ENCODE results near the gene ADAMTS12.
"Not testable (repeated sequence)": the region's sequence is repeated elsewhere in the genome, so short reads cannot be mapped to it uniquely, and the experiment has no call there.

Gene ADAMTS12

DNA sequence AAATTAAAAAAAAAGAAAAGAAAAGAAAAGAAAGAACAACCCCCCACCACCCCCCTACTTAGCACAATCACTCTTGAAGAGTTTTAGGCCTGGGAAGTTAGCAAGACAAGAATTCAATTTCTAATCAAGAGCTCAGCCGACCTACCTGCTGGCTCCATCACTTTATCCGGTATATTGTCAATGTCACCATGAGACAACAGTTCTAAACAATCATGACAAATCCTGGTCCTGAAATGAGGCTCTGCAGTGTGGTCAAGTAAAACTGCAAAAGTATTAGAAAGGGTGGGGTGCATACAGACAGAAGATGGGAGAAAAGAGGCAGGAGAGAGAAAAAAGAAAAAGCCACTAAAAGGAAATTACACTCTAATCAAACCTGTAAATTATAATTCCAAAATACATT lies 287.3 kb downstream of the ADAMTS12 start:
- DNase-seq (ENCODE audit: low spot score): no peak

DNA sequence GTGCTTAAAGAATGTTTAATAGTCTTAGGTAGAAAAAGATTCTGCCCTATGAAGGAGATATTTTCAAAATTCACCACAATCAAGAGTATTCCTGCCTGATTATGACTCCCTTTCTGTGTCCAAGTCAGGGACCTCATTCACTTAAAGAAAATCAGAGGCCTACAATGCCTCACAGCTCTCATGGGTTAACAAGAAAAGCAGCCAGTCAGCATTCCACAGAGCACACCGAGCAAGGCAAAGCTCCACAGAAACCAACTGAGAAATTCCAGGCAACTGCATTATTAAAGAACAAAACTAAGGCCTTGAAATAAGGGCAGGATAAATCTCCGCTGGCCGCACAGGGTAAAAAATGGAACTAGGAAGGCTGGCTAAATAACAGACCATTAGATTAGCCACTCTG lies 289.9 kb downstream of the ADAMTS12 start:
- no peak for DNase-seq (ENCODE audit: low spot score)

DNA sequence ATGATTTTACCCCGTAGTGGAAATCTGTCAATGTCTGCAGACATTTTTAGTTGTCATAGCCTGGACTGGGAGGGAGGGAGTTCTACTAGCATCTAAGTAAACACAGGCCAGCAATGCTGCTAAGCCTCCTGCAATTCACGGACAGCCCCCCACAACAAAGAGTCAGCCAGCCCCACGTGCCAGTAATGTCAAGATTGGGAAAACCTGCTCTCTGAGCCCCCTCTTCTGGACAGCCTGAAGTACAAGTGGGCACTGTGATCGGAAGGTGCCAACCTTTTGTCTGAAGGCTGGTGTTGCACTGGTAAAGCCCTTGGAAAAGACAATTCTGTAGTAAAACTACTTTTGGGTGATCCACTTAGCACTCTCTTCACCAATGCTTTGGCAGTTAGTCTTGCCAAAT lies 296.5 kb downstream of the ADAMTS12 start:
- DNase-seq (ENCODE audit: low spot score): peak; percentile 13

DNA sequence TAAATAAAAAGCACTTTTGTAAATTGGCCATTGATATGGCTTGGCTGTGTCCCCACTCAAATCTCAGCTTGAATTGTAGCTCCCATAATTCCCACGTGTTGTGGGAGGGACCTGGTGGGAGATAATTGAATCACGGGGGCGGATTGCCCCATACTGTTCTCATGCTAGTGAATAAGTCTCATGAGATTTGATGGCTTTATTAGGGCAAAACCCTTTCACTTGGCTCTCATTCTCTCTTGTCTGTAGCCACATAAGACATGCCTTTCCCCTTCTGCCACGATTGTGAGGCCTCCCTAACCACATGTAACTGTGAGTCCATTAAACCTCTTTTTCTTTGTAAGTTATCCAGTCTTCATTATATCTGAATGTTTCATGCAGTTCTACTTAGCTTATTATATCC lies 297.8 kb downstream of the ADAMTS12 start:
- no peak for DNase-seq (ENCODE audit: low spot score)

DNA sequence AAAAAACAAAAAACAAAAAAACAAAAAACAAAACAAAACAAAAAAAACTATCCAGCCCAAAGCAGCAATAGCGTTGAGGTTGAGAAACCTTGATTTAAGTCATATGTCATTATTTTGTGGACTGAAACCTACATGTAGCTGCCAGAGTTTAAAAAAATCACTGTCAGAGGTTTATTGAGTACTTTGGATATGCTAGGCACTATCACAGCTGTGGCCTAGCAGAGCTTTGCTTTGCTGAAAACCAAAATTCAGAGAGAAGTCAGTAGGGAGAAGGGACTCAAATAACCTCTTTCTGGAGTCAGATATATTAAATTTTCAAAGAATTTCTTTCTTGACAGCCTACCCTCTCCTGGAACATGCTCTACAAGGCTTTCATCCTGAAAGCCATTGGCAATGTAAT lies 299.5 kb downstream of the ADAMTS12 start:
- DNase-seq (ENCODE audit: low spot score): no peak

DNA sequence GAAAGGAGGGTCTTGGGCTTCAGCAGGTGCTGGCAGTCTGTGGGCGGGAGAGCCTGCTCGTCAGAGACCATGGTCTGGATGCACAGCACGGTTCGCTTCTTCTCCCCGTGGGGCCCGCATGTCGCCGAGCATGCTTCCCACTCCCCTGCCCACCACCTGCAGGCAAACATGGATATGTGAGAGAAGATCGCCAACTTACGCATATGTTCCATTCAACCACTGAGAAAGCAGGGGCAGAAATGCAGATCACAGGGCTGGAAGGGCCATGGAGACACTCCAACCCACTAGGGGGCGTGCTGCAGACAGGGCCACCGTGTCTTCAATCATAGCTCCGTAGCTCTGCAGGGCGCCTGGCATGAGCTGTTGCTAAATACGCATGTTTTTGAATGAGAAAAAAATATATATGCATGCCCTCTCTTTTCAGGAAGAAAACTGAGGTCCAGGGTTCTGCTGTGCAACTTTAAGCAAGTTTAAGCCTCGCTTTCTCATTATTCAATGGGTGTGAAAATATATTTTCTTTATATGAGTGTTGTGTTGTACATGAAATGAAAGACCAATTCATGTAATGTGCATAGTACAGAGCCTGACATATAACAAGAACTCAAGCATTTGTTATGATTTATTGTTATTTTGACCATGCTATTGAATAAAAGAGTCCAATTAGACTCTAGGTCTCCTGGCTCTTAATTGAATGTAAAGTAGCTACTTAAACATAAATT lies 303.0 kb downstream of the ADAMTS12 start:
- no peak for DNase-seq (ENCODE audit: low spot score)

DNA sequence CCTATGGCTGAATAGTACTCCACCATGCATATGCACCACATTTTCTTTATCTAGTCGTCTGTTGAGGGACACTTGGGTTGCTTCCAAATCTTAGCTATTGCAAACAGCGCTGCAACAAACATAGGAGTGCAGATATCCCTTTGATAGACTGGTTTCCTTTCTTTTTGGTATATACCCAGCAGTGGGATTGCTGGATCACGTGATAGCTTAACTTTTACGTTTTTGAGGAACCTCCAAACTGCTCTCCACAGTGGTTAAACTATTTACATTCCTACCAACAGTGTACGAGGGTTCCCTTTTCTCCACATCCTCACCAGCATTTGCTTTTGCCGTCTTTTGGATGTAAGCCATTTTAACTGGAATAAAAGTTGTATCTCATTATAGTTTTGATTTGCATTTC lies 308.5 kb downstream of the ADAMTS12 start:
- no peak for DNase-seq (ENCODE audit: low spot score)

DNA sequence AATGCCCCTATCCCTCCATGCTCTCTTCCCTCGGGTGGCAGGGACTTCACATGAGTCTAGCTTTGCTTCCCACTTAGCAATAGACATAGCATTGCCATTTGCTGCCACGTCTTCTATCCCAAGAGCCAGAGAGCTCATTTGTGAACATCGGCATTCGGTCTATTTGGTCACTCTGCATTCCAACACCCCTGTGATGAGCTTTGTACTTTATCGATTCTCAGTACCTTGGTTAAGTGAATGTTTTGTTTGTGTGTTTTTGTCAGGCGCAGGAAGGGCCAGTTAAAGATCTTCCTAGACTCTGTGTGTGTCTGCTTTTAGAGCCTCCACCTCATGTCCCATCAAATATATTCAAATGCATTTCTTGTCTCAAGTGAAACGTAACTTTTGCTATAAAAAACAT lies 309.4 kb downstream of the ADAMTS12 start:
- no peak for DNase-seq (ENCODE audit: low spot score)

DNA sequence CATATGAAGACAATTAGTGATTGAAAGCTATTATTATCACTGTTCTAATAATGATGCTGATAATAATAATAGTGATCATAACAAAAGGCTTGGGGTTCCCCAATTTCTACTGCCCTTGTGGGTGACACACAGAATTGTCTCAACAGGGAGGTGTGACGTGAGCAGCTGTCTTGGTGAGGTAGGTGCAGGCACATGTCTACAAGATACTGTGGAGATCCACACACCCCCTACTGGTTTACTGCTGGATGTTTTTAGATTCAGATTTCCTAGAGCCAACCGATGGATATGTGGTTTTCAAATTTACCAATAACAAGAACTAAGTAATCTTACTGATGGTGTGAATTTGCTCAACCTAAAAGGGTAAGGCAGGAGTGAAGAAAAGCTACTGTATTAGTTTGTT lies 312.0 kb downstream of the ADAMTS12 start:
- DNase-seq (ENCODE audit: low spot score): no peak

DNA sequence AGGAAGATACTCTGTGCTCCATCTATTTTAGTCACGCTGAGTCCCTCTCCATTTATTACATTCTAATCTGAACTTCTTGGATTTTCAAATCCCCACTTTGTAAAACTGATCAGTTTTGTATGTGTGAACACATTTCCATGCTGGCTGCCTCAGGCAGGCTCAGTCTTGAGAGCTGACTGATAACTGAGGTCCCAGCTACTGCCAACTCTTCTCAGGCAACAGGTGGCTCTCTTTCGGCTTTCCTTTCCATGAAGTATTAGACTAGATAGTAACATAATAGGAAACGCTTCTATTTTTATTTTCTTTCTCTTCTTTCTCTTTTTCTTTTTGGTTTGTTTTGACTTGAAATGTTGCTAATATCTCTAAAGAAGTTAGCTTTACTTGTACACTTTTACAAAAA lies 312.6 kb downstream of the ADAMTS12 start:
- no peak for DNase-seq (ENCODE audit: low spot score)

DNA sequence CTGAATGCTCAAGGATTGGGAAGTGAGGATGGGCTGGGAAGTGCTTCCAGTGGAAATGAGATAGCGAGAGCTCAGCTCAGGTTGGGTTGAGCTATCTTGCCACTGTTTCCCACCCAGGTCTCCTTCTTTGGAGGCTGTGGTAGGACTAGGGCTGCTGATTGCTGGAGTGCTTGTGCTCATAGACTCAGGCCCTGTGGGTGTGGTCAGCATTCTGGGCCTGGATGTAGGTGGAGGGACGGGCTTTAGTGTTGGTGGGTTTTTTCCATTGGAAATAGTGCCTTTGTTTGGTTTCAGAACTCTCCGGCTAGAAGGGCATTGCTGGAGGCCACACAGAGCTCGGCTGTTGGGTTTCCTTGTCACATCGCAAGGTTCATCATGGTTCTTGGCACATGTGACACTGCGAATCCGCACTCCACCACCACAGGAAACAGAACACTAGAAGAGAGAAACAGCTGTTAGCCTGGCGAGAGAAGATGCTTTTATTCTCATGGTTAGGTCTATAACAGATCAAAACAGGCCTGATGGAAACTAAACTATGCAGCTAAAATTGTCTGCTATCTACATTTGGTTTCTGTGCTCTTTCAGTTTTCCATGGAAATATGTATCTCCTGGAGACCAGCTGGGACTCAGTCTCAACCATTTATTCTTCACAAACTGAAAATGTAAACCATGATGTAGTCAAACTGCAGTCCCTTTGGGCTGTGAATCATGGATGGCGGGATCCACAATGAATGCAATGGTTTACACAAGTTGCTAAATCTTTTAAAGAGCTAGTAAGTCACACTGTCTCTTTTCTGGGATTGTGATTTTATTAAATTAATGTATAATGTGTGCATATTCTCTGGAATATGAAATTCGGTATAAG lies 314.8 kb downstream of the ADAMTS12 start:
- DNase-seq (ENCODE audit: low spot score): no peak

DNA sequence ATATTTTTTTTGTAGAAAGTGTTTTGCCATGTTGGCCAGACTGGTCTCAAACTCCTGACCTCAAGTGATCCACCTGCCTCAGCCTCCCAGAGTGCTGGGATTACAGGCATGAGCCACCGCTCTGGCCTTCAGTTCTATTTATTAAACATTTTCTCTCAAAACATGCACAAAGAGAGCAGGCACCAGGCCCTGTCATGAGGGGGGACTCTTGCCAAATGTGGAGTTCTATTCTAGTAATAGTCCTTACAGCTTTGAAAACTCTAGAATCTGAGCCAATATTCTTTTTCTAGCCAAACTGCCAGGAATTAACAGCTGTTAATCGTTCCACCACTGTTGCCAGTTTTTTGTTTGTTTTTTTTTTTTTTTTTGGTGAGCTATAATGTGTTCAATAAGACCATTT lies 326.5 kb downstream of the ADAMTS12 start:
- no peak for DNase-seq (ENCODE audit: low spot score)

DNA sequence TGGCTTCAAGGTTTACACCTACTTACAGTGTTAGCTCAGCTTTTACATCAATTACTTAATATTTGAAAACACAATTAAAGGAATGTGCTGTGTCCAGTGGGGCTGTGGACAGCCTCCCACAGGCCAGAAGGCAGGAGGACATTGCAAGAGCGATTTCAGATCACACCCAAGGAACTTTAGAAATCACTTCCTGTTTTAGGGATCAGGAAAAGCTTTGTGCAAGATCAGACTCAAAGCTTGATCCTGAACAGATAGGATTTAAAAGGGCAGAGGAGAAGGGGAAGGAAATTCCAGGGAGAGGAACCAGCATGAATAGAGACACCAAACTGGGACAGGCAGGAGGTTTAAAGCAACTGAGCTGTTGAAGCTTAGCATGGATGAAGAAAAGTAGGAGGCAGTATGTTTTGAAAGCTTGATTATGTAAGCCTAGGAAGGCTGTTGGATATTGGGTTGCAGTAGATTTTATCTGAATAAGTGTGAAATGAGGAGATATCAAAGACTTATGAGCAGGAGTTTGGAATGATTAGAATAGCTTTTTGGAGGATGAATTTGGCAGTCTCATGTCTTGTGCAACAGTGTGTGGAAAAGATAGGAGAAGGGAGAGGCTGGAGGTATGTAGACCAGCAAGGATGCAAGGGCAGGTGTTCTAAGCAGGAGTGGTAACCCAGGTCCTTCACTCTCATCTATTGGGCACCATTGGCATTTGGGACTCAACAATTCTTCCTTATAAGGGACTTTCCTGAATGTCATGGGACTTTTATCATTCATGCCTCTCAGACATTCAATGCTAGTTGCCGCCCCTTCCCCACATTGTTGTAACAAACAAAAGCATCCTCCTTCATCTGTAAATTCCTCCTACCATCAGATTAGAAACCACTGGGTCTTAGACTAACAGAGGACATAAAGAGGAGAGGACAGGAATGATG lies 327.5 kb downstream of the ADAMTS12 start:
- no peak for DNase-seq (ENCODE audit: low spot score)

DNA sequence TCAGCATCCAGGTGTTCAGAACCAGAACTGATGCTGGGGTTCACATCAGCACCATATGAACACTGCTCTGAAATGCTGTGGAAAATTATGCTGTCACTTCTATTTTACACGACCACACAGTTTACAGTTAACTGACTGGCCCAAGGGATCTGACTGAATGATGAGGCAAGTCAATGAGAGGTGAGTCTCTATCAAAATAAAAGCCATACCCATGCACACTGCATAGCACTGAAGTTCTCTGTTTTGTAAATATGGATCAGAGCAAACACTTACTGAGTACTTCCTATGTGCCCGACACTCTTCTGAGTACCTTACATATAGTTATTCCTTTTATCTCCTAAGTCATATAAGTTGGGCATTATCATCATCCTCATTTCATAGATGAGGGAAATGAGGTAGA lies 328.3 kb downstream of the ADAMTS12 start:
- no peak for DNase-seq (ENCODE audit: low spot score)

DNA sequence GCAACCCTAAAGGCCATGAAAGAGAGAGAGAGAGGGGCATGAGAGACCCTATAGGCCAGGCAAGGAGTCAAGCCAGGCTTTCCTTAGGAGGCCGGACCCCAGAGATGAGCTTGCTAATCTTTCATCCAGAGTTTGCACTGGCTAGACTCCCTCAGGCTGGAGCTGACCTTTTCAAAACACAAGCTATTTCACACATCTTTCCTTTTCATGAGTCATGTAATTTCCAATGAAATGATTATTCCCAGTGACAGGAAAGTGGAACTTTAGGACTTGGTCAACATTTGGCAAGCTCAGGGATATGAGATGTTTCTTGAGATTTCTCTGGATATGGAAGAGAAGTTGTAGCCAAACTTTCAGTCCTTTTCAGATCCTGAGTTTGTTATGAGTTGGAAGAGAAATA lies 333.3 kb downstream of the ADAMTS12 start:
- DNase-seq (ENCODE audit: low spot score): no peak

DNA sequence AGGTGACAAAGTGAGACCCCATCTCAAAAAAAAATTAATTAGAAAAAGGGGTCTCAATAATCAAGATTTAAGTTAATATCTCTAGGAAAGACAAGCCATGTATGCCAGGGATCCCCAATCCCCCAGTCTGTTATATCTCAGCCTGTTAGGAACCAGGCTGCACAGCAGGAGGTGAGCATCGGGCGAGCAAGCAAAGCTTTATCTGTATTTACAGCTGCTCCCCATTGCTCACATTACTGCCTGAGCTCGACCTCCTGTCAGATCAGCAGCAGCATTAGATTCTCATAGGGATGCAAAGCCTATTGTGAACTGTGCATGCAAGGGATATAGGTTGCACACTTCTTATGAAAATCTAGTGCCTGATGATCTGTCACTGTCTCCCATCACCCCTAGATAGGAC lies 334.2 kb downstream of the ADAMTS12 start:
- no peak for DNase-seq (ENCODE audit: low spot score)

DNA sequence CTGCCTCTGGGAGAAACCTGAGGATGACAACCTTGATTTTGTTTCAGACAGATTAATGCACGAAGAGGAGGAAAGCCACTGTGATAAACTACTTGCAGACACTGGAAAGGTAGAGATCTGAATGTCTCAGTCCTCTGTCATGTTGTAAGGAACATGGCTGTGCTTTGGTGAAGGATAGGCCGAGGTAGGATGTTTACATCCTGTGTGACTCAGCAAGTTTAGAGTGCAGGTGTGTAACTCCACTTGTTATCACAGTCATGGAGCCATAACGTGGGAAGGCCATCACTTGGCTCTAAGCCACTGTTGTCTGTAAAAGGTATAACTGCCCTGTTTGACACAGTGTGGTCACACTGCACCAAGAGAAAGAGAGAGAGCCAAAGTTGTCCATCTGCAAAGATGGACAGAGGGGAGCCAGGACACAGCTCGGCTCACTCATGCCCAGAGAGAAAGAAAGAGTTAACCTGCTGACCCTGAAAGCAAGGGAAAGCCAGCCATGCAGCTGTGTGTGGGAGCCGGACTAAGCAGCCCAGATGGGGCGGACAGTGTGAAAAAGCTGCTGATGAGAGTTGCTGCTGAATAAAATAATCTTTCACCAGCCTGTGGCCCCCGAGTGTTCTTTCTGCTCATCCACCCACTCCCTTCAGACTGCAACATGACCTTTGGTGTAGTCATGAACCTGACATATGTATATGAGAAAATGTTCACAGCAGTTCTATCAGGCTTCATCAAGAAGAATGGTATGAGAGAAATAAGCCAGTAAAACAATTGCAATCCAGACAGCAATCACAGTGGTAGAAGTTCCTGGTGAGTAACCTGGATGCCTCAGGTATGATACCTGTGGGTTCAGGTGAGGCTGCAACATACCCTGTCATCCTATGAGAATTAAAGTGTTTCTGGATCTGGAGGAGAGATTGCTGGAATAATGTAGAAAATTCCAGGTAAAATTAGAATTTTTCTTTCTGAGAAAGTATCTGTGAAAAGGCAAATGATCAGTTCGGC lies 335.2 kb downstream of the ADAMTS12 start:
- peak; percentile 74 for DNase-seq (ENCODE audit: low spot score)

DNA sequence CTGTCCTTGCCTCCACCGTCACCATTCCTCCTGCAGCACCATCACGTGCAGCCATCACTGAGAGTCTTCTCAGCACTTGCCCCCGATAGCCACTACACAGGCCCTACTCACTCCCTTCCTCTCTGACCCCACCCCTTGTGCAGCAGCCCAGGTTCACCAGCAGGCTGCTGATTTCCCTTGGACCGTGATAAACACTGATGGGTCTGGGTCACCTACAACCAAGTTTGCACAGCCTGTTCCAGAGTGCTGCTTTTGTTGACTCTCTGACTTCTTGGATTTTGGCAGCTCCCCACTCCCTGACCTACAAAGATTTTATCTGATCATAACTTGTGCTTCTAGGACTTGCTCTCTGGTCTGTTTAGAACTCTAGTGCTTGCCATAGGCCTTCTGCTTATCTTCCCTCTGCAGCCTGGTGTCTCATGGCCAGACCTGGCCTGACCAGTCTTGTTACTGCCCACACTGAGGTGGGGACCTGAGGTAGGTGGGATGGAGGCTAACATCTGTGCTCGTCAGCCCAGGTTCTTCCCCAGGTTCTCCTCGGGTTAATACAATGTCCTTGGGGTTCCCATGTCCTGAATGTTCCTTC lies 341.7 kb downstream of the ADAMTS12 start:
- peak; percentile 25 for DNase-seq (ENCODE audit: low spot score)

DNA sequence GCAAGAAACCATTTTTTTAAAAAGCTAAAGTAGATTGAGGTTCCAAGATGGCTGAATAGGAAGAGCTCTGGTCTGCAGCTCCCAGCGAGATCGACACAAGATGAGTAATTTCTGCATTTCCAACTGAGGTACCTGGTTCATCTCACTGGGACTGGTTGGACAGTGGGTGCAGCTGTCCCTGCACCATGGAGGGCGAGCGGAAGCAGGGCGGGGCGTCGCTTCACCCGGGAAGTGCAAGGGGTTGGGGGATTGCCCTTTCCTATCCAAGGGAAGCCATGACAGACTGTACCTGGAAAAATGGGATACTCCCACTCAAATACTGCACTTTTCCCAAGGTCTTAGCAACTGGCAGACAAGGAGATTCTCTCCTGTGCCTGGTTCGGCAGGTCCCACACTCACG lies 352.0 kb downstream of the ADAMTS12 start:
- DNase-seq (ENCODE audit: low spot score): not testable (repeated sequence)

DNA sequence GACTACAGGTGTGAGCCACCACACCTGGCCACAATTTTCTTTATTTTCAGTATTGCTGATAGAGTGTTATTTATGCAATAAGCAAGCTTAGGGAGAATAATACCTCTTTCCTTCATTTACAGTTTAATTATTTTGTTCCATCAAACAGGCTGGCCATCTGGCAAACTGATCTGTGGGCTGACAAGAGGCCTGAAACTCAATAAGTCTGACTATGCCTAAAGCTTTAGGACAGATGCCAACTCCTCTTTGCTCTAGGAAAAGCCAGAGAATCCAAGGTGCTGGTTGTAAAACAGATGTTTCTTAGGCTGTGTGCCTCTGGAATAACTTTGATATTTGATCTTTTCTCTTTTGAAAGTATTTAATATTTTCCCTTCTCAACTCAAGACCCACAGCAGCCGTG lies 352.6 kb downstream of the ADAMTS12 start:
- DNase-seq (ENCODE audit: low spot score): peak; percentile 36

All from SK-N-DZ (cell line).